ENCODE results near the gene DOCK4. TPM values are rescaled to one million over a fixed set of nuclear protein-coding genes. Genes with fewer than 3 reads are reported as not detected.

Gene DOCK4
- total RNA-seq, 2 experiments from 2014 or later = 0.35 to 0.50 TPM

- ChIA-PET POLR2A (no interaction called here), CTCF (no interaction called here)
- Mint-ChIP-seq H3K4me3 (no peak overlapping the region), H3K9me3 (no peaks in the 10 kb centered on the region), H3K27me3 (peaks cover 8% of the 10 kb centered on the region), H3K27ac (no peak overlapping the region), H3K36me3 (ENCODE audit: low read depth) (no peaks in the 10 kb centered on the region), H3K4me1 (no peaks in the 10 kb centered on the region)
- DNase-seq = no peak
These were observed 136.3 kb downstream of the DOCK4 start for GRCh38 chr7:112069879-112070321.

- DNase-seq = no peak
- Mint-ChIP-seq H3K4me3 (no peak overlapping the region), H3K4me1 (no peaks in the 10 kb centered on the region), H3K9me3 (no peaks in the 10 kb centered on the region), H3K27ac (no peak overlapping the region), H3K27me3 (peaks cover 6% of the 10 kb centered on the region), H3K36me3 (ENCODE audit: low read depth) (no peaks in the 10 kb centered on the region)
- ChIA-PET CTCF (no interaction called here), POLR2A (no interaction called here)
These were observed 137.2 kb downstream of the DOCK4 start for GRCh38 chr7:112068967-112069366.

- H3K36me3 Mint-ChIP-seq (ENCODE audit: low read depth) = no peaks in the 10 kb centered on the region
- peaks cover 6% of the 10 kb centered on the region for H3K27me3 Mint-ChIP-seq
- CTCF ChIA-PET = no interaction called here
- POLR2A ChIA-PET = no interaction called here
- H3K4me1 Mint-ChIP-seq = no peaks in the 10 kb centered on the region
- no peaks in the 10 kb centered on the region for H3K9me3 Mint-ChIP-seq
- no peak for DNase-seq
- H3K4me3 Mint-ChIP-seq = no peak overlapping the region
- no peak overlapping the region for H3K27ac Mint-ChIP-seq
These were observed 138.3 kb downstream of the DOCK4 start for GRCh38 chr7:112067632-112068540.

- ChIA-PET POLR2A (no interaction called here), CTCF (no interaction called here)
- no peaks in the 10 kb centered on the region for H3K4me1 Mint-ChIP-seq
- H3K27ac Mint-ChIP-seq = no peak overlapping the region
- H3K4me3 Mint-ChIP-seq = no peak overlapping the region
- H3K36me3 Mint-ChIP-seq (ENCODE audit: low read depth) = no peaks in the 10 kb centered on the region
- H3K27me3 Mint-ChIP-seq = peaks cover 6% of the 10 kb centered on the region
- DNase-seq = no peak
- H3K9me3 Mint-ChIP-seq = no peaks in the 10 kb centered on the region
These were observed 139.0 kb downstream of the DOCK4 start for GRCh38 chr7:112067200-112067599.

GRCh38 chr7:112065758-112066157, 140.4 kb downstream of the DOCK4 start:
- H3K36me3 Mint-ChIP-seq (ENCODE audit: low read depth) = no peaks in the 10 kb centered on the region
- H3K4me3 Mint-ChIP-seq = no peak overlapping the region
- H3K27ac Mint-ChIP-seq = no peak overlapping the region
- DNase-seq = no peak
- H3K27me3 Mint-ChIP-seq = peaks cover 4% of the 10 kb centered on the region
- ChIA-PET POLR2A (no interaction called here), CTCF (no interaction called here)
- no peaks in the 10 kb centered on the region for H3K9me3 Mint-ChIP-seq
- H3K4me1 Mint-ChIP-seq = no peaks in the 10 kb centered on the region

GRCh38 chr7:112064627-112065385, 141.4 kb downstream of the DOCK4 start:
- Mint-ChIP-seq H3K4me1 (no peaks in the 10 kb centered on the region), H3K36me3 (ENCODE audit: low read depth) (no peaks in the 10 kb centered on the region), H3K9me3 (no peaks in the 10 kb centered on the region), H3K27ac (no peak overlapping the region), H3K27me3 (peaks cover 1% of the 10 kb centered on the region), H3K4me3 (no peak overlapping the region)
- DNase-seq = no peak
- ChIA-PET CTCF (no interaction called here), POLR2A (no interaction called here)

- Mint-ChIP-seq H3K27ac (no peak overlapping the region), H3K4me1 (no peaks in the 10 kb centered on the region)
These were observed 142.2 kb downstream of the DOCK4 start for GRCh38 chr7:112063974-112064373.

GRCh38 chr7:112061051-112061450, 145.1 kb downstream of the DOCK4 start:
- Mint-ChIP-seq H3K36me3 (ENCODE audit: low read depth) (no peaks in the 10 kb centered on the region), H3K4me3 (no peak overlapping the region), H3K4me1 (no peaks in the 10 kb centered on the region), H3K27me3 (no peaks in the 10 kb centered on the region), H3K9me3 (no peaks in the 10 kb centered on the region), H3K27ac (no peak overlapping the region)
- no peak for DNase-seq
- ChIA-PET CTCF (no interaction called here), POLR2A (no interaction called here)

More at GRCh38 chr7:112063974-112064373, 142.2 kb downstream of the DOCK4 start:
- no peak for DNase-seq
- no peaks in the 10 kb centered on the region for H3K36me3 Mint-ChIP-seq (ENCODE audit: low read depth)
- POLR2A ChIA-PET = no interaction called here
- H3K27me3 Mint-ChIP-seq = no peaks in the 10 kb centered on the region
- H3K9me3 Mint-ChIP-seq = no peaks in the 10 kb centered on the region
- no peak overlapping the region for H3K4me3 Mint-ChIP-seq
- CTCF ChIA-PET = no interaction called here

GRCh38 chr7:112060625-112061024, 145.6 kb downstream of the DOCK4 start:
- Mint-ChIP-seq H3K27me3 (no peaks in the 10 kb centered on the region), H3K36me3 (ENCODE audit: low read depth) (no peaks in the 10 kb centered on the region), H3K4me3 (no peak overlapping the region), H3K9me3 (no peaks in the 10 kb centered on the region), H3K4me1 (no peaks in the 10 kb centered on the region), H3K27ac (no peak overlapping the region)
- ChIA-PET POLR2A (no interaction called here), CTCF (no interaction called here)
- no peak for DNase-seq

- Mint-ChIP-seq H3K4me1 (no peaks in the 10 kb centered on the region), H3K36me3 (ENCODE audit: low read depth) (no peaks in the 10 kb centered on the region), H3K27me3 (no peaks in the 10 kb centered on the region), H3K4me3 (no peak overlapping the region), H3K27ac (no peak overlapping the region), H3K9me3 (no peaks in the 10 kb centered on the region)
- no peak for DNase-seq
- CTCF ChIA-PET = no interaction called here
- POLR2A ChIA-PET = no interaction called here
These were observed 146.5 kb downstream of the DOCK4 start for GRCh38 chr7:112059675-112060074.

GRCh38 chr7:112058686-112059085, 147.5 kb downstream of the DOCK4 start:
- no peaks in the 10 kb centered on the region for H3K36me3 Mint-ChIP-seq (ENCODE audit: low read depth)
- no peak overlapping the region for H3K4me3 Mint-ChIP-seq
- H3K4me1 Mint-ChIP-seq = no peaks in the 10 kb centered on the region
- H3K27ac Mint-ChIP-seq = no peak overlapping the region
- ChIA-PET POLR2A (no interaction called here), CTCF (no interaction called here)
- no peaks in the 10 kb centered on the region for H3K9me3 Mint-ChIP-seq
- H3K27me3 Mint-ChIP-seq = no peaks in the 10 kb centered on the region
- no peak for DNase-seq

GRCh38 chr7:112056409-112056808, 149.8 kb downstream of the DOCK4 start:
- Mint-ChIP-seq H3K27me3 (no peaks in the 10 kb centered on the region), H3K4me1 (no peaks in the 10 kb centered on the region), H3K9me3 (no peaks in the 10 kb centered on the region), H3K36me3 (ENCODE audit: low read depth) (no peaks in the 10 kb centered on the region), H3K27ac (no peak overlapping the region), H3K4me3 (no peak overlapping the region)
- ChIA-PET CTCF (no interaction called here), POLR2A (no interaction called here)
- no peak for DNase-seq

- DNase-seq = no peak
- ChIA-PET CTCF (no interaction called here), POLR2A (no interaction called here)
- no peak overlapping the region for H3K27ac Mint-ChIP-seq
- H3K27me3 Mint-ChIP-seq = no peaks in the 10 kb centered on the region
- no peaks in the 10 kb centered on the region for H3K9me3 Mint-ChIP-seq
- no peaks in the 10 kb centered on the region for H3K36me3 Mint-ChIP-seq (ENCODE audit: low read depth)
- H3K4me1 Mint-ChIP-seq = no peaks in the 10 kb centered on the region
- no peak overlapping the region for H3K4me3 Mint-ChIP-seq
These were observed 152.5 kb downstream of the DOCK4 start for GRCh38 chr7:112053737-112054069.

Data from activated CD4-positive, alpha-beta memory T cell treated with anti-CD3 and anti-CD28 coated beads, Interleukin-2, amount 10 ng/mL, durations not matched to agents 7 days and 5 days (primary cell).